Effector memory CD4-positive, alpha-beta T cell (primary cell): ENCODE measurements around the gene KLF11.

ENCODE experiments used
- DNase-seq, 3 donors: peaks; one replicate each; pipeline ENCODE4 v3.0.0-alpha.2; 2020
- H3K27ac ChIP-seq: 2 replicates; pipeline ENCODE4 v1.7.0; 2013; ENCODE audit warnings: mild to moderate bottlenecking, low read length, moderate library complexity; ENCODE audit not compliant: insufficient read depth, poor library complexity, severe bottlenecking
- H3K27me3 ChIP-seq: replicated peaks from 2 replicates; pipeline ENCODE4 v1.7.0; 2013; ENCODE audit warnings: mild to moderate bottlenecking, low read length; ENCODE audit not compliant: insufficient read depth, control insufficient read depth, poor library complexity, severe bottlenecking
- H3K36me3 ChIP-seq: 2 replicates; pipeline ENCODE4 v1.7.0; 2013; ENCODE audit warnings: mild to moderate bottlenecking, low read length, moderate library complexity; ENCODE audit not compliant: control insufficient read depth, insufficient read depth
- H3K4me1 ChIP-seq: 2 replicates; pipeline ENCODE4 v1.7.0; 2013; ENCODE audit warnings: low read length, mild to moderate bottlenecking; ENCODE audit not compliant: control insufficient read depth, insufficient read depth, poor library complexity, severe bottlenecking
- H3K4me3 ChIP-seq: 2 replicates; pipeline ENCODE4 v1.7.0; 2013; ENCODE audit warnings: low read length, low read depth, mild to moderate bottlenecking; ENCODE audit not compliant: insufficient read depth, poor library complexity, severe bottlenecking
- H3K9me3 ChIP-seq: 2 replicates; pipeline ENCODE4 v1.7.0; 2013; ENCODE audit warnings: mild to moderate bottlenecking, low read length, moderate library complexity; ENCODE audit not compliant: control insufficient read depth

Gene KLF11

GRCh38 chr2:10054976-10055375 is 11.6 kb downstream of the KLF11 start:
- peaks cover 26% of the 10 kb centered on the region for H3K36me3 ChIP-seq
- no peaks in the 10 kb centered on the region for H3K27me3 ChIP-seq
- no peak for DNase-seq
- no peaks in the 10 kb centered on the region for H3K9me3 ChIP-seq
- H3K4me1 ChIP-seq = no peaks in the 10 kb centered on the region
- H3K27ac ChIP-seq = no peak overlapping the region
- H3K4me3 ChIP-seq = no peak overlapping the region

- Histone ChIP-seq H3K27ac (no peak overlapping the region), H3K4me3 (no peak overlapping the region), H3K27me3 (no peaks in the 10 kb centered on the region), H3K36me3 (peaks cover 26% of the 10 kb centered on the region), H3K9me3 (no peaks in the 10 kb centered on the region), H3K4me1 (no peaks in the 10 kb centered on the region)
- no peak for DNase-seq
Observed at GRCh38 chr2:10056439-10056838, 13.1 kb downstream of the KLF11 start.

- no peaks in the 10 kb centered on the region for H3K9me3 ChIP-seq
- H3K4me1 ChIP-seq = no peaks in the 10 kb centered on the region
- no peak for DNase-seq
- no peaks in the 10 kb centered on the region for H3K27me3 ChIP-seq
- peaks cover 20% of the 10 kb centered on the region for H3K36me3 ChIP-seq
- no peak overlapping the region for H3K4me3 ChIP-seq
- no peak overlapping the region for H3K27ac ChIP-seq
Observed at GRCh38 chr2:10057231-10058107, 14.1 kb downstream of the KLF11 start.

- Histone ChIP-seq H3K27me3 (no peaks in the 10 kb centered on the region), H3K36me3 (peaks cover 12% of the 10 kb centered on the region), H3K27ac (no peak overlapping the region), H3K4me1 (no peaks in the 10 kb centered on the region), H3K4me3 (no peak overlapping the region), H3K9me3 (no peaks in the 10 kb centered on the region)
- DNase-seq = no peak
Observed at GRCh38 chr2:10058251-10059015, 15.1 kb downstream of the KLF11 start.

- Histone ChIP-seq H3K4me1 (no peaks in the 10 kb centered on the region), H3K36me3 (peaks cover 6% of the 10 kb centered on the region), H3K4me3 (no peak overlapping the region), H3K27ac (no peak overlapping the region), H3K9me3 (no peaks in the 10 kb centered on the region), H3K27me3 (no peaks in the 10 kb centered on the region)
- DNase-seq = no peak
Observed at GRCh38 chr2:10059016-10059351, 15.6 kb downstream of the KLF11 start.

GRCh38 chr2:10059552-10060335 is 16.4 kb downstream of the KLF11 start:
- DNase-seq = no peak
- no peaks in the 10 kb centered on the region for H3K27me3 ChIP-seq
- no peak overlapping the region for H3K27ac ChIP-seq
- H3K4me3 ChIP-seq = no peak overlapping the region
- no peaks in the 10 kb centered on the region for H3K9me3 ChIP-seq
- no peaks in the 10 kb centered on the region for H3K36me3 ChIP-seq
- H3K4me1 ChIP-seq = no peaks in the 10 kb centered on the region

- Histone ChIP-seq H3K9me3 (no peaks in the 10 kb centered on the region), H3K4me3 (no peak overlapping the region), H3K4me1 (no peaks in the 10 kb centered on the region), H3K36me3 (no peaks in the 10 kb centered on the region), H3K27ac (no peak overlapping the region), H3K27me3 (no peaks in the 10 kb centered on the region)
- DNase-seq = no peak
Observed at GRCh38 chr2:10061221-10061925, 18.0 kb downstream of the KLF11 start.

- no peaks in the 10 kb centered on the region for H3K4me1 ChIP-seq
- H3K4me3 ChIP-seq = no peak overlapping the region
- H3K9me3 ChIP-seq = no peaks in the 10 kb centered on the region
- H3K36me3 ChIP-seq = no peaks in the 10 kb centered on the region
- DNase-seq = no peak
- no peak overlapping the region for H3K27ac ChIP-seq
- no peaks in the 10 kb centered on the region for H3K27me3 ChIP-seq
Observed at GRCh38 chr2:10062931-10063365, 19.6 kb downstream of the KLF11 start.

GRCh38 chr2:10063566-10063965 is 20.2 kb downstream of the KLF11 start:
- H3K27me3 ChIP-seq = no peaks in the 10 kb centered on the region
- H3K27ac ChIP-seq = no peak overlapping the region
- H3K36me3 ChIP-seq = no peaks in the 10 kb centered on the region
- H3K4me3 ChIP-seq = no peak overlapping the region
- H3K9me3 ChIP-seq = no peaks in the 10 kb centered on the region
- no peak for DNase-seq
- H3K4me1 ChIP-seq = no peaks in the 10 kb centered on the region
